ENCODE data around the gene DIAPH1. TPM values are rescaled to one million over a fixed set of nuclear protein-coding genes. Genes with fewer than 3 reads are reported as not detected.

Gene DIAPH1
- total RNA-seq, 2 donors from 2014 or later, result 104 to 106 TPM

DNA sequence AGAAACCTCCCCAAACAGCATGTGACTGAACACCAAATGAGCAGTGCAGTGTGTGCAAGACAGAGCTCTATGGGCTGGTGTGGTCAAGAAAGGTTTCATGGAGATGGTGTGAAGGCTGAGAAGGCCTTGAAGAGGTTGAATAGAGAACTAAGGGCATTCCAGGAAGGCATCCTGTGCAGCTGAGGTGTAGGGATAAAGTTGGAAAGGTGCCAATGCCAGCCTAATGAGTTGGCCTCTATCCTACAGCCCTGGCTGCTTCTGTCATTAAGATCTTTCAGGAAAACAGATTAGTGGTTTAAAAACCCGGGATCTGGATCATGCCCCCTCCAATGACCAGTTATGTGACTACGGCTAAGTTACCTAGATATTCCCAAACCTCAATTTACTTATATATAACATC, 13.8 kb upstream of the DIAPH1 start:
- WGBS, 2 experiments (ENCODE audit: insufficient coverage in 1 of 2, insufficient read length in 1 of 2), result 93% methylated on average over 2 of the region's 2 CpGs; no CpG with 5 or more reads in 1 of the 2 experiments
- H3K27ac Mint-ChIP-seq, result no peak overlapping the region
- H3K27me3 Mint-ChIP-seq (ENCODE audit: insufficient read depth), result no peaks in the 10 kb centered on the region
- peaks cover 5% of the 10 kb centered on the region for H3K27me3 ChIP-seq (ENCODE audit: control insufficient read depth, insufficient read depth, low read length, poor library complexity, severe bottlenecking)
- H3K9ac ChIP-seq (ENCODE audit: extremely low read depth, low read length, poor library complexity, severe bottlenecking), result no peak overlapping the region
- no peaks in the 10 kb centered on the region for H3K4me1 ChIP-seq (ENCODE audit: control insufficient read depth, insufficient read depth, low read length)
- no peak overlapping the region for H3K4me3 Mint-ChIP-seq
- H3K36me3 ChIP-seq (ENCODE audit: control insufficient read depth, insufficient read depth, low read length), result peaks cover 55% of the 10 kb centered on the region
- H3K9me3 ChIP-seq (ENCODE audit: control insufficient read depth, low read length), result no peaks in the 10 kb centered on the region
- peaks cover 22% of the 10 kb centered on the region for H3K36me3 Mint-ChIP-seq (ENCODE audit: low read depth)
- H3K4me3 ChIP-seq (ENCODE audit: low read length), result no peak overlapping the region
- TF ChIP-seq, protein P1, sequence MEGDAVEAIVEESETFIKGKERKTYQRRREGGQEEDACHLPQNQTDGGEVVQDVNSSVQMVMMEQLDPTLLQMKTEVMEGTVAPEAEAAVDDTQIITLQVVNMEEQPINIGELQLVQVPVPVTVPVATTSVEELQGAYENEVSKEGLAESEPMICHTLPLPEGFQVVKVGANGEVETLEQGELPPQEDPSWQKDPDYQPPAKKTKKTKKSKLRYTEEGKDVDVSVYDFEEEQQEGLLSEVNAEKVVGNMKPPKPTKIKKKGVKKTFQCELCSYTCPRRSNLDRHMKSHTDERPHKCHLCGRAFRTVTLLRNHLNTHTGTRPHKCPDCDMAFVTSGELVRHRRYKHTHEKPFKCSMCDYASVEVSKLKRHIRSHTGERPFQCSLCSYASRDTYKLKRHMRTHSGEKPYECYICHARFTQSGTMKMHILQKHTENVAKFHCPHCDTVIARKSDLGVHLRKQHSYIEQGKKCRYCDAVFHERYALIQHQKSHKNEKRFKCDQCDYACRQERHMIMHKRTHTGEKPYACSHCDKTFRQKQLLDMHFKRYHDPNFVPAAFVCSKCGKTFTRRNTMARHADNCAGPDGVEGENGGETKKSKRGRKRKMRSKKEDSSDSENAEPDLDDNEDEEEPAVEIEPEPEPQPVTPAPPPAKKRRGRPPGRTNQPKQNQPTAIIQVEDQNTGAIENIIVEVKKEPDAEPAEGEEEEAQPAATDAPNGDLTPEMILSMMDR (conservative IDR thresholded peaks at IDR 0.05), result no peak
- no peak overlapping the region for H3K27ac ChIP-seq (ENCODE audit: low read depth, low read length)
- DNase-seq, result no peak
- H3K4me1 Mint-ChIP-seq, result peaks cover 15% of the 10 kb centered on the region
- no peaks in the 10 kb centered on the region for H3K9me3 Mint-ChIP-seq

DNA sequence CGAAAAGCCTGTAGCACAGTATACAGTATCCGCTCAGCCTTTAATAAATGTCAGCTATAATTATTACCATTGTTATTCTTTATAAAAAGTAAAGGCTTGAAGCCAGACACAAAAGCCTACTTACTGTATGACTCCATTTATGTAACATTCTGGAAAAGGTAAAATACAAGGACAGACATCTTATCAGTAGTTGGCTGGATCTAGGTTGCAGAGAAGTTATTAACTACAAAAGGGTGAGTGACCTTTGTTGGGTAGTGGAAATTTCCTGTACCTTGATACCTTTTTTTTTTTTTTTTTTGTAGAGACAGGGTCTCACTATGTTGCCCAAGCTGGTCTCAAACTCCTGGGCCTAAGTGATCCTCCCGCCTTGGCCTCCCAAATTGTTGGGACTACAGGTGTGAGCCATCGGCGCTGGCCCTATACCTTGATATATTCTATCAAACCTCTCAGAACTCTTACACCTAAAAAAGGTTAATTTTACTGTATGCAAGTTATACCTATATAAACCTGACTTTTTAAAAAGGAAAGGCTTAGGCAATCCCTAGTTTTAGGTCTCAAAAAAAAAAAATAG, 11.9 kb upstream of the DIAPH1 start:
- Histone ChIP-seq H3K36me3 (ENCODE audit: control insufficient read depth, insufficient read depth, low read length) (peaks cover 73% of the 10 kb centered on the region), H3K27ac (ENCODE audit: low read depth, low read length) (no peak overlapping the region), H3K27me3 (ENCODE audit: control insufficient read depth, insufficient read depth, low read length, poor library complexity, severe bottlenecking) (no peaks in the 10 kb centered on the region), H3K4me3 (ENCODE audit: low read length) (no peak overlapping the region), H3K9ac (ENCODE audit: extremely low read depth, low read length, poor library complexity, severe bottlenecking) (no peak overlapping the region), H3K4me1 (ENCODE audit: control insufficient read depth, insufficient read depth, low read length) (no peaks in the 10 kb centered on the region), H3K9me3 (ENCODE audit: control insufficient read depth, low read length) (no peaks in the 10 kb centered on the region)
- DNase-seq, result no peak
- H3K9me3 Mint-ChIP-seq, result no peaks in the 10 kb centered on the region
- H3K4me1 Mint-ChIP-seq, result peaks cover 9% of the 10 kb centered on the region
- H3K4me3 Mint-ChIP-seq, result no peak overlapping the region
- H3K27ac Mint-ChIP-seq, result no peak overlapping the region
- TF ChIP-seq, protein P1 (conservative IDR thresholded peaks at IDR 0.05), result no peak
- 95% methylated on average over 5 of the region's 5 CpGs; no CpG with 5 or more reads in 1 of the 2 experiments for WGBS, 2 experiments (ENCODE audit: insufficient coverage in 1 of 2, insufficient read length in 1 of 2)
- H3K27me3 Mint-ChIP-seq (ENCODE audit: insufficient read depth), result no peaks in the 10 kb centered on the region
- peaks cover 31% of the 10 kb centered on the region for H3K36me3 Mint-ChIP-seq (ENCODE audit: low read depth)

DNA sequence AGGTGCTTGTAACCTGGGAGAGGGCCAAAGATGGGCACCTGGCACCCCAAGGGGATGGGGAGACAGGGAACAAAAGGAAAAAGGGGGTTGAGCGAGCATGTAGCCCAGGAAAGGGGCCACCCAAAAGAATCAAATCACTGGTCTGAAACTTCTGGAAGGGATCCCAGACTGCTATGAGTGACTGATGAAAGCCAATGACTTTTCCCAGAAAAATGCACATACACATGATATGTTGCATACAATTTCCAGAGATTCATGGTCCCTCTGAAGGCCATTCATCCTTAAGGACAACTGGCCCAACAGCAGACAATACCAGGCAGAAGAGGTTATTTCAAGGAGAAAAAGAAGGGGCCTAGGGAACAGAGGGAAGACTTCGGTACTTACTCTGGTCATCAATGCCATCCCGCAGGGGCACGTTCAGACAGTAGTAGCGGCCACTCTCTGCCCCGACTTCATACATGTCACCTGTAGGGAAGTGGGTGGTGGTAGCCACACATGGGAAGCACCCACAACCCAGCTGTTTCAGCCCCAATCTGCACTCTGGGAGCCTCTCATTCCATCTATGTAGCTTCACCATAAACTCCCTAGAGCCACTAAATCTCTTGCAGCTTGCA, 9.5 kb upstream of the DIAPH1 start:
- Mint-ChIP-seq H3K27me3 (ENCODE audit: insufficient read depth) (no peaks in the 10 kb centered on the region), H3K36me3 (ENCODE audit: low read depth) (peaks cover 46% of the 10 kb centered on the region), H3K9me3 (no peaks in the 10 kb centered on the region), H3K27ac (no peak overlapping the region), H3K4me1 (no peaks in the 10 kb centered on the region), H3K4me3 (no peak overlapping the region)
- H3K9ac ChIP-seq (ENCODE audit: extremely low read depth, low read length, poor library complexity, severe bottlenecking), result no peak overlapping the region
- no peaks in the 10 kb centered on the region for H3K4me1 ChIP-seq (ENCODE audit: control insufficient read depth, insufficient read depth, low read length)
- H3K4me3 ChIP-seq (ENCODE audit: low read length), result no peak overlapping the region
- no peaks in the 10 kb centered on the region for H3K27me3 ChIP-seq (ENCODE audit: control insufficient read depth, insufficient read depth, low read length, poor library complexity, severe bottlenecking)
- DNase-seq, result no peak
- WGBS, 2 experiments (ENCODE audit: insufficient coverage in 1 of 2, insufficient read length in 1 of 2), result 94 to 100% methylated on average over 1 to 6 of the region's 6 CpGs
- no peaks in the 10 kb centered on the region for H3K9me3 ChIP-seq (ENCODE audit: control insufficient read depth, low read length)
- H3K27ac ChIP-seq (ENCODE audit: low read depth, low read length), result no peak overlapping the region
- H3K36me3 ChIP-seq (ENCODE audit: control insufficient read depth, insufficient read depth, low read length), result peaks cover 84% of the 10 kb centered on the region
- TF ChIP-seq, protein P1 (conservative IDR thresholded peaks at IDR 0.05), result no peak
